GM12891 (cell line): ENCODE results near the gene KCTD18.

Experiments
- POLR2A ChIP-seq: IDR thresholded peaks from 2 replicates; pipeline ENCODE4 v1.6.1; 2011; ENCODE audit warnings: low read depth, low read length, control low read depth
- POLR2AphosphoS5 ChIP-seq: IDR thresholded peaks from 2 replicates; pipeline ENCODE4 v1.6.1; 2011; ENCODE audit warnings: low read depth, low read length, control low read depth

- TF ChIP-seq POLR2A (no peak), POLR2AphosphoS5 (no peak)
Observed at GRCh38 chr2:200442471-200442870, 67.4 kb downstream of the KCTD18 start.
